WTC11 (cell line): ENCODE data around the gene DENND4A. TPM values are rescaled to one million over a fixed set of nuclear protein-coding genes. Genes with fewer than 3 reads are reported as not detected.

Experiments used
- ATAC-seq: fragments of 200-7000 bp; cut with Tn5 transposase; 2 replicates; pipeline ENCODE4 v1.10.0; 2021; ENCODE audit warnings: mild to moderate bottlenecking, moderate library complexity
- CTCF ChIA-PET: fragments of 300-600 bp; sonication (Branson Sonifier 250); formaldehyde crosslinking; loops from one replicate; lab custom pipeline; 2021; ENCODE audit warnings: antibody characterized with exemption; lab: Charles Lee
- POLR2A ChIA-PET: fragments of 350-600 bp; sonication (Branson Sonifier 250); formaldehyde crosslinking; loops from one replicate; lab custom pipeline; 2021; ENCODE audit warnings: antibody characterized with exemption; lab: Charles Lee
- DNase-seq: peaks from one replicate; pipeline ENCODE4 v3.0.0; 2021; ENCODE audit warnings: low spot score
- H3K27ac Mint-ChIP-seq: 2 replicates; pipeline ENCODE4 v1.8.0; 2021; ENCODE audit warnings: mixed read lengths
- H3K27me3 Mint-ChIP-seq: 2 replicates; pipeline ENCODE4 v1.8.0; 2021; ENCODE audit warnings: low read depth, mild to moderate bottlenecking, moderate library complexity, mixed read lengths
- H3K36me3 Mint-ChIP-seq: 2 replicates; pipeline ENCODE4 v1.8.0; 2021; ENCODE audit warnings: mixed read lengths
- H3K4me1 Mint-ChIP-seq: 2 replicates; pipeline ENCODE4 v1.8.0; 2022; ENCODE audit warnings: mixed read lengths
- H3K4me3 Mint-ChIP-seq: 2 replicates; pipeline ENCODE4 v1.8.0; 2021; ENCODE audit warnings: mild to moderate bottlenecking, moderate library complexity, mixed read lengths
- H3K9me3 Mint-ChIP-seq: 2 replicates; pipeline ENCODE4 v1.8.0; 2021; ENCODE audit warnings: mixed read lengths
- AR ChIP-seq: fragments of 250-450 bp; sonication (Bioruptor Pico); IDR thresholded peaks from 2 replicates; pipeline ENCODE4 v1.9.0; 2021; ENCODE audit warnings: mild to moderate bottlenecking
- ATF1 ChIP-seq: sonication (generic); formaldehyde crosslinking; IDR thresholded peaks from 2 replicates; pipeline ENCODE4 v1.8.1; 2023; ENCODE audit warnings: mild to moderate bottlenecking, moderate library complexity, missing genetic modification reagents
- ATF6 ChIP-seq: sonication (generic); formaldehyde crosslinking; IDR thresholded peaks from 2 replicates; pipeline ENCODE4 v1.8.1; 2023; ENCODE audit warnings: mild to moderate bottlenecking, missing genetic modification reagents
- CTCF ChIP-seq: fragments of 200-600 bp; IDR thresholded peaks from 2 replicates; pipeline ENCODE4 v1.8.0; 2022; ENCODE audit warnings: antibody characterized with exemption
- EMX1 ChIP-seq: fragments of 250-450 bp; sonication (Bioruptor Pico); IDR thresholded peaks from 2 replicates; pipeline ENCODE4 v1.8.0; 2021; ENCODE audit warnings: mild to moderate bottlenecking
- FOXJ3 ChIP-seq: sonication (generic); formaldehyde crosslinking; IDR thresholded peaks from 2 replicates; pipeline ENCODE4 v1.9.0; 2021; ENCODE audit warnings: missing genetic modification reagents, mild to moderate bottlenecking, borderline replicate concordance
- FOXK1 ChIP-seq: sonication (generic); formaldehyde crosslinking; IDR thresholded peaks from 2 replicates; pipeline ENCODE4 v1.8.0; 2022; ENCODE audit warnings: mild to moderate bottlenecking, moderate library complexity, missing genetic modification reagents
- JUN ChIP-seq: sonication (generic); formaldehyde crosslinking; IDR thresholded peaks from 2 replicates; pipeline ENCODE4 v1.8.0; 2023; ENCODE audit warnings: mild to moderate bottlenecking, missing genetic modification reagents
- KAT7 ChIP-seq: sonication (generic); formaldehyde crosslinking; IDR thresholded peaks from 2 replicates; pipeline ENCODE4 v1.8.1; 2023; ENCODE audit warnings: missing genetic modification reagents, mild to moderate bottlenecking, borderline replicate concordance
- PREB ChIP-seq: sonication (generic); formaldehyde crosslinking; IDR thresholded peaks from 2 replicates; pipeline ENCODE4 v1.8.1; 2022; ENCODE audit warnings: mild to moderate bottlenecking, missing genetic modification reagents, moderate library complexity, borderline replicate concordance
- TCF7 ChIP-seq: sonication (generic); formaldehyde crosslinking; IDR thresholded peaks from 2 replicates; pipeline ENCODE4 v1.8.0; 2022; ENCODE audit warnings: mild to moderate bottlenecking, low read depth, missing genetic modification reagents, moderate library complexity
- TEAD4 ChIP-seq: sonication (generic); formaldehyde crosslinking; IDR thresholded peaks from 2 replicates; pipeline ENCODE4 v1.8.0; 2022; ENCODE audit warnings: mild to moderate bottlenecking, missing genetic modification reagents
- TP53 ChIP-seq: sonication (generic); formaldehyde crosslinking; IDR thresholded peaks from 2 replicates; pipeline ENCODE4 v1.8.1; 2023; ENCODE audit warnings: mild to moderate bottlenecking, missing genetic modification reagents
- ZBTB21 ChIP-seq: sonication (generic); formaldehyde crosslinking; IDR thresholded peaks from 2 replicates; pipeline ENCODE4 v1.8.1; 2023; ENCODE audit warnings: mild to moderate bottlenecking, missing genetic modification reagents, borderline replicate concordance
- ZNF219 ChIP-seq: sonication (generic); formaldehyde crosslinking; IDR thresholded peaks from 2 replicates; pipeline ENCODE4 v1.8.0; 2023; ENCODE audit warnings: missing genetic modification reagents, mild to moderate bottlenecking, borderline replicate concordance
- ZNF281 ChIP-seq: sonication (generic); formaldehyde crosslinking; IDR thresholded peaks from 2 replicates; pipeline ENCODE4 v1.8.0; 2023; ENCODE audit warnings: mild to moderate bottlenecking, missing genetic modification reagents
- ZNF317 ChIP-seq: sonication (generic); formaldehyde crosslinking; IDR thresholded peaks from 2 replicates; pipeline ENCODE4 v1.8.1; 2023; ENCODE audit warnings: low read depth, mild to moderate bottlenecking, moderate library complexity, missing genetic modification reagents, borderline replicate concordance
- ZNF423 ChIP-seq: fragments of 250-450 bp; sonication (Bioruptor Pico); IDR thresholded peaks from 2 replicates; pipeline ENCODE4 v2.1.2; 2022; ENCODE audit warnings: mild to moderate bottlenecking, moderate library complexity
- ZNF671 ChIP-seq: fragments of 250-450 bp; sonication (Bioruptor Pico); IDR thresholded peaks from 2 replicates; pipeline ENCODE4 v1.8.0; 2021; ENCODE audit warnings: mild to moderate bottlenecking
- total RNA-seq: library from RNA; stranded (reverse); gene quantifications from 3 replicates; pipeline ENCODE4 v1.2.3, GENCODE V29; 2021

The DENND4A gene
- total RNA-seq, 1 experiment from 2014 or later = 5.7 TPM

GRCh38 chr15:65626856-65627255, 165.2 kb downstream of the DENND4A start:
- POLR2A ChIA-PET = no interaction called here
- no peak for TF ChIP-seq JUN (CRISPR knock-in tag)
- TF ChIP-seq ATF1 (CRISPR knock-in tag) = no peak
- no peak for TF ChIP-seq ZNF219
- TF ChIP-seq CTCF = no peak
- no peak for TF ChIP-seq ZBTB21
- no peak for TF ChIP-seq ZNF671
- TF ChIP-seq ZNF423 = no peak
- no peak for TF ChIP-seq KAT7 (CRISPR knock-in tag)
- no peak for TF ChIP-seq ZNF317
- TF ChIP-seq TP53 (CRISPR knock-in tag) = no peak

GRCh38 chr15:65623103-65623502, 169.0 kb downstream of the DENND4A start:
- Mint-ChIP-seq H3K4me1 (peaks cover 10% of the 10 kb centered on the region), H3K36me3 (no peaks in the 10 kb centered on the region), H3K9me3 (no peaks in the 10 kb centered on the region), H3K27ac (no peak overlapping the region), H3K4me3 (no peak overlapping the region), H3K27me3 (no peaks in the 10 kb centered on the region)
- no peak for TF ChIP-seq ZBTB21
- TF ChIP-seq FOXK1 (CRISPR knock-in tag) = no peak
- no peak for TF ChIP-seq PREB (CRISPR knock-in tag)
- TF ChIP-seq EMX1 (CRISPR knock-in tag) = no peak
- no peak for TF ChIP-seq ZNF281 (CRISPR knock-in tag)
- no peak for TF ChIP-seq AR
- TF ChIP-seq TEAD4 (CRISPR knock-in tag) = no peak
- no peak for TF ChIP-seq TCF7
- no peak for TF ChIP-seq ATF6 (CRISPR knock-in tag)
- no peak for TF ChIP-seq FOXJ3 (CRISPR knock-in tag)
- no peak for TF ChIP-seq TP53 (CRISPR knock-in tag)
- ATAC-seq (no peak), DNase-seq (no peak)
- CTCF ChIA-PET = no interaction called here
- POLR2A ChIA-PET = no interaction called here

More at GRCh38 chr15:65626856-65627255, 165.2 kb downstream of the DENND4A start:
- no peaks in the 10 kb centered on the region for H3K27me3 Mint-ChIP-seq
- no peaks in the 10 kb centered on the region for H3K9me3 Mint-ChIP-seq
- H3K36me3 Mint-ChIP-seq = no peaks in the 10 kb centered on the region
- no peak overlapping the region for H3K4me3 Mint-ChIP-seq
- CTCF ChIA-PET = no interaction called here
- H3K27ac Mint-ChIP-seq = no peak overlapping the region; the same call in 1 of the 2 replicates
- peaks cover 4% of the 10 kb centered on the region; the same call in 1 of the 2 replicates for H3K4me1 Mint-ChIP-seq
- DNase-seq (no peak), ATAC-seq (no peak)
